GM10266 (cell line): ENCODE data around the gene FOXRED1.

Experiments
- DNase-seq: peaks from one replicate; pipeline ENCODE4 v3.0.0; 2012; ENCODE audit errors: extremely low spot score
- CTCF ChIP-seq: IDR thresholded peaks from 2 replicates; pipeline ENCODE4 v1.5.1; 2012; ENCODE audit warnings: mild to moderate bottlenecking, low read depth; ENCODE audit not compliant: control insufficient read depth, insufficient read depth; ENCODE audit errors: missing control alignments

The FOXRED1 gene

GRCh38 chr11:126277322-126277721, 8.4 kb downstream of the FOXRED1 start:
- no peak for DNase-seq
- no peak for TF ChIP-seq CTCF

- TF ChIP-seq CTCF = no peak
- DNase-seq = no peak
Observed at GRCh38 chr11:126277780-126278179, 8.8 kb downstream of the FOXRED1 start.

- DNase-seq = no peak
- no peak for TF ChIP-seq CTCF
Observed at GRCh38 chr11:126279191-126279590, 10.2 kb downstream of the FOXRED1 start.

- no peak for DNase-seq
- no peak for TF ChIP-seq CTCF
Observed at GRCh38 chr11:126280595-126280994, 11.6 kb downstream of the FOXRED1 start.

- no peak for TF ChIP-seq CTCF
- DNase-seq = no peak
Observed at GRCh38 chr11:126281245-126281644, 12.3 kb downstream of the FOXRED1 start.

- no peak for DNase-seq
- no peak for TF ChIP-seq CTCF
Observed at GRCh38 chr11:126281666-126282175, 12.8 kb downstream of the FOXRED1 start.

- TF ChIP-seq CTCF = no peak
- DNase-seq = no peak
Observed at GRCh38 chr11:126282361-126282735, 13.4 kb downstream of the FOXRED1 start.
